HG03025 (cell line): Measurements from ENCODE around the gene ADAMTS8.

Source experiments
- ATAC-seq: cut with Tn5 transposase; IDR thresholded peaks from one replicate; pipeline ENCODE4 v1.9.1; 2021; ENCODE audit warnings: mild to moderate bottlenecking, moderate library complexity; ENCODE audit not compliant: unreplicated experiment, low FRiP score

The ADAMTS8 gene

DNA sequence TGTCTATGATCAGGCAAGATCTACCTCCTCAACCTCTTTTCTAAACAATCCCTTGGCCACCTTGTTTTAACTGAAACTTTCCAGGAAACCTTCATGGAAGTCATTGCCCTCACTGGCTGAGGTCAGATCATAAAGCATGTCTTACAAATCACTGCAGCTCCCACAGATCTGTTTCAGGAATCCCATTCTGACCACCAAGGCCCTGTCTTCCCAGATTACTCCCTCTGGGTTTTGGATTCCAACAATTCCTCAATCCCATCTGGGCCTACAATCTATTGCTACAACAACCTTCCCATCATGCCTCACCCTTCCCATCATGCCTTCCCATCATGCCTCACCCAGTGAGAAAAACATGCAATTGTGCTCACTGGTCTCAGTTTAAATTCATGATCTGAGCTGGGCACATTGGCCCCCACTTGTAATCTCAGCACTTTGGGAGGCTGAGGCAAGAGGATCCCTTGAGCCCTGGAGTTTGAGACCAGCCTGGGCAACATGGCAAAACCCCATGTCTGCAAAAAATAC, 35.9 kb upstream of the ADAMTS8 start:
- ATAC-seq: no peak

- no peak for ATAC-seq
Observed at GRCh38 chr11:130462931-130463330, 34.5 kb upstream of the ADAMTS8 start.

GRCh38 chr11:130462101-130462885, 33.9 kb upstream of the ADAMTS8 start:
- no peak for ATAC-seq

- no peak for ATAC-seq
Observed at GRCh38 chr11:130459521-130459920, 31.1 kb upstream of the ADAMTS8 start.

DNA sequence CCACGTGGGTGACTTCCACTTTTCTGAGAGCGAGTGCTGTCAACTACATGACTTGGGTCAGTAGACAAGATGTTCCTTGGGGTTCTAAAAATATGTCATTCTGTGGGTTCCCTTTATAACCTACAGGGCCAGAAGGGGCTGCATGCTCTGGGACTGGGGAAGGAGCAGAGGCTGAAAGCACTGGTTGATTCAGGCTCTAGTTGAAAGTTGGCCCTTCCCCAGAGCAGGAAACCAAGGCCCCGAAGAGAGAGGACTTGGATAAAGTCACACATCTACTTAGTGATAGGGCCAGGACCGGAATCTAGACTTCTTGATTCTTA, 30.0 kb upstream of the ADAMTS8 start:
- no peak for ATAC-seq

- ATAC-seq: no peak
Observed at GRCh38 chr11:130457623-130458409, 29.4 kb upstream of the ADAMTS8 start.

DNA sequence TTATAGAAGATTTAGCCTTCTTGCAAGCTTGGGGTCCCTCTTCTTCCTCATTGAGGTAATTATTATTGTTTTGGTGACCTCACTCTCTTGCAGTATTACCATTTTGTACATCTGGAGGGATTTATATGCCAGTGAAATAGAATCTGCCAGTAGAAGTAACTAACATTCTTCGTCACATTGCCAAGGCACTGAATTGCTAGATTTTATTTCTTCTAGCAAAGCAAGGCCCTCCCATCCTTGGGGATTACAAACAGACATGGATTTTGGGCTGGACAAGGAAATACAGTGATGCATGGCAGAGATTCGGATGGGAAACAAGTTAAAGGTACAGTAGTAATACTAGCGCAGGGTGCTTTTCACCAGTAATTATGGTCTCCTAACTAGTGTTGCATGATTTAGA, 27.9 kb upstream of the ADAMTS8 start:
- no peak for ATAC-seq

DNA sequence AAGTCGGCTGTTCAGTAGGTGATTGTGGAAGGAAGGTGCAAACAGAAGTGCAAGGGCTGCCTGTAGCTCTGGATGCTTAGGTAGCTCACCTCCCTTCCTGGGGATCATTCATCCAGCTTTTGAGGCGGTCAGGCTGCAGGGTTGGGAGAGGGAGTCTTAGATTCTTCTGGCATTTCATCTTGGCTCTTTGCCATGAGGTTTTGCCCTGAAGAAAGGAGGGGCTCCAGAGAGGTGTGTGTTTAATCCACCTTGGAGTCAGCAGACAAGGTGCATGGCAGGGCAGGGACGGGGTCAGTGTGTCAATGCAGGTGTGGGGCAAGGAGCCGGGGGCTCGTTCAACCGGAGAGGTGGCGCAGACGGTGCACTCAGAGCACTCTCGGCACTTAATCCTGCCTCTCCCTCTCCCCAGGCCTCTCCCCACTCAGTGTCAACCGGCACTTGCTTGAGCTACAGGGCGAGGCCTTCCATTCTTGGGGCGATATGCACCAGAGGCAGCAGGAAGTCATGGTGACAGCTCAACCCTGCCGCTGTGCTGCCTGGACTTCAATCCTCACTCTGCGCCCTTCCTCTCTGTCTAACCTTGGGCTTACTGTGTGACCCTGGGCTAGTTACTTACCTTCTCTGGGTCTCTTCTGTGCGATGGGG, 27.2 kb upstream of the ADAMTS8 start:
- no peak for ATAC-seq

DNA sequence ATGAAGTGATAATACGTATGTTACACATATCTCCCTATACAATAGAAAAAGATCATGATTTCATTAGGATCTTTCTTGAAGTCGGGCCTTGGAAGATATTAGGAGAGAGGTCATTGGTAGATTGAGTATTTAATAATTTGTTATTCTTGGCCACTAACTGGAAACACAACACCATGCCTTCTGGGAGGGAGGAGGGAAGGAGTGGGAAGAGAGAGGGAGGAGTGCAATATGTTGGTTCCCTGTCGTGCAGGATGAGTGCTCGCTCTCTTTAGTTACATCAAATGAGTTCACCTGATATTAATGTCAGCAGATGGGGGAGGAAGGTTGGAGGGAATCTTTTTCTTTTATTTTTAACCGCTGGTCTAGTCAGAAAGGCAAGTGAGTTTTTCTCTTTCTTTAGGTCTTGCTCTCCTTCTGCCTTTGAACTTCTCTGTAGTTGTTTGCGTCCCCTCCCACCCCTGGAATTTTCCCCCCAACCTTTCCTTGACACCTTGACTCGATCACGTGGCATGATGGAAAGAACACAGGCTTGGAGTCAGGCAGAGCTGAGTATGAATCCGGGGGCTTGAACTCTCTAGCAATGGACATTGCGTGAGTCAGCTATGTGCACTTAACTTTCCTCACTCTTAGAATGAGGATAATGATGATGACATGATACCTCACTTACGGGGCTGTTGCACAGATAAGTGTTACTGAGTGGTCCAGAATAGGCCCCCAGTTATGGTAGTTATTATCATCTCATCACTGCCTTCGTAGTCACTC, 26.3 kb upstream of the ADAMTS8 start:
- ATAC-seq: no peak

- no peak for ATAC-seq
Observed at GRCh38 chr11:130452940-130453339, 24.5 kb upstream of the ADAMTS8 start.

- ATAC-seq: no peak
Observed at GRCh38 chr11:130452176-130452575, 23.8 kb upstream of the ADAMTS8 start.

- no peak for ATAC-seq
Observed at GRCh38 chr11:130451231-130452019, 23.0 kb upstream of the ADAMTS8 start.

DNA sequence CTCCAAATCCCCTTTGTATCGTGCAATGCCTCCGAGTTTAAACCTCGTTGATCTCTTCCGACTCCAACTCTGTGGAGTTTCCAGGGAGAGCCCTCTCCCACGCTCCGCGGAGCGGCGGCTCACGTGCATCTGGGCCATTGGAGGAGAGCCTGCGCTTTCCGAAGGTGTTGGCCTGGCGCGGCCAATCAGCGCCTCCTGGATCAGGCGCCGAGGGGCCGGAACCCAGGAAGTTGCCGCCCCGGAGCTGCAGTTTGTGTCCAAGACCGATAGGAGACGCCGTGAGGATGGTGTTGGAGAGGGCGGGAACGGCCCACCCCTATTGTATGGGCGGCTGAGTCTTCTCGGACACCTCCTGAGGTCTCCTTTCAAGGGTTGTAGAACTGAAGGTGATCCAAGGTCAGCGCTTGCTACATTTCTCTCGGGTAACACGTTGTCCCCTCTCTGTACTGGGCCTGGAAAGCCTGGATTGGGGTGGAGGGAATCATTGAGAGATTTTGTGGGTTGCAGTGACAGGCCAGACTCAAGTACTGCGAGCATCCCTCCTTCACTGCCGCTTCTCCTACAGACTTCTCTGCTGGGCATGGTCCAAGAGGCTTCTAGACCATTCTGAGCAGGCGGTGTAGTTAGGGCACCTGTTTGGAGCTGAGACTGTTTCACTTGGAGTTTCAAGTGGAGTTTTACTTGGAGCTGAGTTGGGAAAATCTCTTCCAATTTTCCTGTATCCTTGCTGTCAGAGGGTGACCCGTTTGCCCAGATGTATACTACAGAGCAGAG, 21.8 kb upstream of the ADAMTS8 start:
- no peak for ATAC-seq

DNA sequence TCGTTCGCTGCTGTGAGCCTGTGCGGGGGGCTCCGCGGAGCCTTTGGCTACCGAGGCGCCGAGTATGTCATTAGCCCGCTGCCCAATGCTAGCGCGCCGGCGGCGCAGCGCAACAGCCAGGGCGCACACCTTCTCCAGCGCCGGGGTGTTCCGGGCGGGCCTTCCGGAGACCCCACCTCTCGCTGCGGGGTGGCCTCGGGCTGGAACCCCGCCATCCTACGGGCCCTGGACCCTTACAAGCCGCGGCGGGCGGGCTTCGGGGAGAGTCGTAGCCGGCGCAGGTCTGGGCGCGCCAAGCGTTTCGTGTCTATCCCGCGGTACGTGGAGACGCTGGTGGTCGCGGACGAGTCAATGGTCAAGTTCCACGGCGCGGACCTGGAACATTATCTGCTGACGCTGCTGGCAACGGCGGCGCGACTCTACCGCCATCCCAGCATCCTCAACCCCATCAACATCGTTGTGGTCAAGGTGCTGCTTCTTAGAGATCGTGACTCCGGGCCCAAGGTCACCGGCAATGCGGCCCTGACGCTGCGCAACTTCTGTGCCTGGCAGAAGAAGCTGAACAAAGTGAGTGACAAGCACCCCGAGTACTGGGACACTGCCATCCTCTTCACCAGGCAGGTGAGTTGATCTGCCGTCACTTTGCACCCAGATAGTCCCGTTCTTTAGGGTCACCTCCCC, 21.0 kb upstream of the ADAMTS8 start:
- ATAC-seq: no peak

GRCh38 chr11:130448416-130449309, 20.3 kb upstream of the ADAMTS8 start, which contains the start of gene ADAMTS15:
ADAMTS15 (plus strand) TSS chr11:130448645; CDS start chr11:130448974, 329 bp downstream.
- ATAC-seq: no peak

GRCh38 chr11:130448039-130448415, 19.6 kb upstream of the ADAMTS8 start:
- no peak for ATAC-seq

DNA sequence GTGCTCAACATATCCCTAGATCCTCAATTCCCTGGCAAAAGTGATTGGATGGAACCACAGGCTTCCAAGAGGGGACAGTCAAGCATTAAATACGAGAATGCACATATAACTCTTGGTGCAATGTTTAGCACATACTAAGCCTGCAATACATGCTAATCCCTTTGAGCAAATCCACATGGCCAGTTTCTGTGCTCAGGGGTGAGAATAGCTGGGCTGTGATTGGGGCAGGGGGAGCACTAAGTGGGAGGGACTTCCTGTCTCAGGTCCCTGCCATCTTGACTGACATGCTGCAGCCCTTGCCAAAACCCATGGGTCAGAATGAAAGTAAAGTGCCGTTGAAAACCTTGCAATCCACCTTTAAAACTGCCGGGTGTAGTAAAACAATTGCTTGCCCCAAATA, 17.4 kb upstream of the ADAMTS8 start:
- ATAC-seq: no peak
